ENCODE data around the gene RAB8B. TPM values are rescaled to one million over a fixed set of nuclear protein-coding genes. Genes with fewer than 3 reads are reported as not detected.
"Not testable (repeated sequence)": the region's sequence is repeated elsewhere in the genome, so short reads cannot be mapped to it uniquely, and the experiment has no call there.

The RAB8B gene
- polyA plus RNA-seq, 4 donors, result 25.5 to 33.4 (median 30.9) TPM

- DNase-seq (ENCODE audit: low read depth in 4 of 4, low spot score in 2 of 4), result no peak
Observed at GRCh38 chr15:63203451-63204090, 14.2 kb downstream of the RAB8B start.

- DNase-seq (ENCODE audit: low read depth in 4 of 4, low spot score in 2 of 4), result no peak
Observed at GRCh38 chr15:63206079-63206478, 16.7 kb downstream of the RAB8B start.

- DNase-seq (ENCODE audit: low read depth in 4 of 4, low spot score in 2 of 4), result not testable (repeated sequence)
Observed at GRCh38 chr15:63208824-63209223, 19.4 kb downstream of the RAB8B start.

GRCh38 chr15:63210151-63211091, 21.0 kb downstream of the RAB8B start:
- DNase-seq (ENCODE audit: low read depth in 4 of 4, low spot score in 2 of 4), result no peak

- no peak for DNase-seq (ENCODE audit: low read depth in 4 of 4, low spot score in 2 of 4)
Observed at GRCh38 chr15:63211092-63211490, 21.7 kb downstream of the RAB8B start.

- DNase-seq (ENCODE audit: low read depth in 4 of 4, low spot score in 2 of 4), result no peak
Observed at GRCh38 chr15:63211549-63211948, 22.1 kb downstream of the RAB8B start.

- DNase-seq (ENCODE audit: low read depth in 4 of 4, low spot score in 2 of 4), result no peak
Observed at GRCh38 chr15:63212050-63213004, 22.9 kb downstream of the RAB8B start.

- DNase-seq (ENCODE audit: low read depth in 4 of 4, low spot score in 2 of 4), result no peak
Observed at GRCh38 chr15:63218100-63218808, 28.8 kb downstream of the RAB8B start.

GRCh38 chr15:63219196-63219710, 29.8 kb downstream of the RAB8B start:
- no peak for DNase-seq (ENCODE audit: low read depth in 4 of 4, low spot score in 2 of 4)

GRCh38 chr15:63221346-63221745, 31.9 kb downstream of the RAB8B start:
- no peak for DNase-seq (ENCODE audit: low read depth in 4 of 4, low spot score in 2 of 4)

- DNase-seq (ENCODE audit: low read depth in 4 of 4, low spot score in 2 of 4), result no peak
Observed at GRCh38 chr15:63223463-63223862, 34.1 kb downstream of the RAB8B start.

GRCh38 chr15:63225381-63225780, 36.0 kb downstream of the RAB8B start:
- no peak for DNase-seq (ENCODE audit: low read depth in 4 of 4, low spot score in 2 of 4)

GRCh38 chr15:63226155-63226883, 36.9 kb downstream of the RAB8B start:
- no peak for DNase-seq (ENCODE audit: low read depth in 4 of 4, low spot score in 2 of 4)

GRCh38 chr15:63226966-63227401, 37.6 kb downstream of the RAB8B start:
- no peak for DNase-seq (ENCODE audit: low read depth in 4 of 4, low spot score in 2 of 4)

- DNase-seq (ENCODE audit: low read depth in 4 of 4, low spot score in 2 of 4), result no peak
Observed at GRCh38 chr15:63227689-63228088, 38.3 kb downstream of the RAB8B start.

- DNase-seq (ENCODE audit: low read depth in 4 of 4, low spot score in 2 of 4), result no peak
Observed at GRCh38 chr15:63231206-63231605, 41.8 kb downstream of the RAB8B start.

GRCh38 chr15:63231706-63232105, 42.3 kb downstream of the RAB8B start:
- no peak for DNase-seq (ENCODE audit: low read depth in 4 of 4, low spot score in 2 of 4)

GRCh38 chr15:63232405-63232804, 43.0 kb downstream of the RAB8B start:
- DNase-seq (ENCODE audit: low read depth in 4 of 4, low spot score in 2 of 4), result no peak

GRCh38 chr15:63232943-63233342, 43.5 kb downstream of the RAB8B start:
- no peak for DNase-seq (ENCODE audit: low read depth in 4 of 4, low spot score in 2 of 4)

Data from left renal cortex interstitium (tissue), 4 donors.